Astrocyte (in vitro differentiated cells and primary cell): Measurements from ENCODE around the gene NAV2. TPM values are rescaled to one million over a fixed set of nuclear protein-coding genes. Genes with fewer than 3 reads are reported as not detected.

ENCODE experiments used
- DNase-seq: peaks from one replicate; pipeline ENCODE4 v3.0.0-alpha.2; 2010; ENCODE audit warnings: low read depth
- FAIRE-seq: peaks from 2 replicates; lab custom pipeline; 2011; peaks lifted over from hg19 to GRCh38; lab: Jason Lieb, UNC
- H2AFZ ChIP-seq: 2 replicates; pipeline ENCODE4 v1.6.0; 2012; ENCODE audit warnings: low read depth, low read length, inconsistent platforms
- H3K27ac ChIP-seq: 2 replicates; pipeline ENCODE4 v1.5.1; 2011; ENCODE audit warnings: low read depth, low read length, inconsistent platforms
- H3K27me3 ChIP-seq: 2 replicates; pipeline ENCODE4 v1.6.0; 2011; ENCODE audit warnings: low read length, inconsistent platforms; ENCODE audit not compliant: insufficient read depth
- H3K36me3 ChIP-seq: 2 replicates; pipeline ENCODE4 v1.5.1; 2011; ENCODE audit warnings: low read length, inconsistent platforms; ENCODE audit not compliant: insufficient read depth
- H3K4me1 ChIP-seq: 2 replicates; pipeline ENCODE4 v1.5.1; 2011; ENCODE audit warnings: low read length, inconsistent platforms; ENCODE audit not compliant: insufficient read depth
- H3K4me2 ChIP-seq: 2 replicates; pipeline ENCODE4 v1.6.0; 2012; ENCODE audit warnings: low read length, inconsistent platforms
- H3K4me3 ChIP-seq: 2 replicates; pipeline ENCODE4 v1.5.1; 2011; ENCODE audit warnings: low read depth, mild to moderate bottlenecking, low read length, inconsistent platforms; ENCODE audit not compliant: insufficient read depth
- H3K79me2 ChIP-seq: 2 replicates; pipeline ENCODE4 v1.6.0; 2012; ENCODE audit warnings: mild to moderate bottlenecking, low read length, inconsistent platforms; ENCODE audit not compliant: insufficient read depth
- H3K9ac ChIP-seq: 2 replicates; pipeline ENCODE4 v1.6.0; 2012; ENCODE audit warnings: mild to moderate bottlenecking, low read length, inconsistent platforms
- H3K9me3 ChIP-seq: 2 replicates; pipeline ENCODE4 v1.5.1; 2012; ENCODE audit warnings: low read depth, mild to moderate bottlenecking, low read length, inconsistent platforms; ENCODE audit not compliant: insufficient read depth
- H4K20me1 ChIP-seq: 2 replicates; pipeline ENCODE4 v1.6.0; 2012; ENCODE audit warnings: low read length, inconsistent platforms; ENCODE audit not compliant: insufficient read depth
- H3K27ac Mint-ChIP-seq: one replicate; pipeline ENCODE4 v1.8.0; 2021; ENCODE audit warnings: mild to moderate bottlenecking, mixed read lengths; ENCODE audit not compliant: unreplicated experiment
- H3K27me3 Mint-ChIP-seq: one replicate; pipeline ENCODE4 v1.8.0; 2021; ENCODE audit warnings: low read depth, mixed read lengths; ENCODE audit not compliant: unreplicated experiment
- H3K36me3 Mint-ChIP-seq: one replicate; pipeline ENCODE4 v1.8.0; 2021; ENCODE audit warnings: low read depth, mixed read lengths; ENCODE audit not compliant: unreplicated experiment
- H3K4me1 Mint-ChIP-seq: one replicate; pipeline ENCODE4 v1.8.0; 2021; ENCODE audit warnings: low read depth, mixed read lengths; ENCODE audit not compliant: unreplicated experiment
- H3K4me3 Mint-ChIP-seq: one replicate; pipeline ENCODE4 v1.8.0; 2021; ENCODE audit warnings: mild to moderate bottlenecking, moderate library complexity, mixed read lengths; ENCODE audit not compliant: unreplicated experiment
- H3K9me3 Mint-ChIP-seq: one replicate; pipeline ENCODE4 v1.8.0; 2021; ENCODE audit warnings: mild to moderate bottlenecking, mixed read lengths; ENCODE audit not compliant: unreplicated experiment
- EZH2 ChIP-seq: IDR thresholded peaks from 2 replicates; pipeline ENCODE4 v1.6.1; 2012; ENCODE audit warnings: mild to moderate bottlenecking, low read length, inconsistent platforms; ENCODE audit not compliant: insufficient read depth
- microRNA-seq: library from miRNA; unstranded; fragments of <30 nt; microRNA quantifications from one replicate; pipeline ENCODE4 v1.2.0, GENCODE V29; 2020
- total RNA-seq: library from RNA; stranded (reverse); gene quantifications from 2 replicates; pipeline ENCODE4 v1.2.1, GENCODE V29; 2021
- TF ChIP-seq, protein P1 (sequence below): IDR thresholded peaks from 2 replicates; pipeline ENCODE4 v1.5.1; 2011; ENCODE audit warnings: low read depth, mild to moderate bottlenecking, inconsistent platforms, low read length, moderate library complexity; ENCODE audit not compliant: insufficient read depth

NAV2 gene
- total RNA-seq, 1 donor from 2014 or later, result 20.6 TPM

DNA sequence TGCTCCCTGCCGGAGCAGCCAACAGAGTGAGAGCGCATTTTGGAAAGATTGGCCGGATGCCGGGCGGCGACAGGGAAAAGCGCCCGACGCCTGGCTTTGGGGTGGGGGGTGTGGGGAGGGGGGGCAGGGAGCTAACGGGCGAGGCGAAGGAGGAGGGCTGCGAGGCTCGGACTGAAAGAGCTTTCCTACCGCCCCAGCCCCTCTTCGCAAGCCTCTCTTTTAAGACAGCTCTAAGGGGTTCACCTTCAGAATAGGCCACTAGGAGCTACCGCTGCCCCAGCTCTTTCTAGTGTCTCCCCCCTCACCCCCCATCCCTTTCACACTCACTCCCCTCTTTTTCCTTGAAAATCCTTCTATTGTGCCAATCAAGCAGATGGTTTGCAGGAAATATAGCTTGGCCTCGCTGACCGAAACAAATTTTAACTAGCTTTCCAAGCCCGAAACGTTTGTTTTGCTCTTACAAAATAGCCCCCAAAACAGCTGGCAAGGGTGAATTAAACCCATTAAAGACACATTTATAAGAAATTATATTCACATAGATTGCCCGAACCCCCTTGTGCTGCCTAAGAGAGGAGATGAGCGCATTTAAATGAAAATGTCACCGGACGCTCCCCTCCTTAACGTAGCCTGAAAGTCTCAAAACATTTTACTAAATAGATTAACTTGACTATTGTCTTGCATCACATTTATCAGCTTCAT, 451.3 kb downstream of the NAV2 start:
- peaks cover 87% of the 10 kb centered on the region for H3K27me3 Mint-ChIP-seq
- H3K4me3 Mint-ChIP-seq, result peak overlapping the region; percentile 83
- Histone ChIP-seq H3K27ac (no peak overlapping the region), H3K79me2 (no peaks in the 10 kb centered on the region), H3K36me3 (no peaks in the 10 kb centered on the region), H3K4me3 (peak overlapping the region; percentile 1), H3K4me2 (peak overlapping the region; percentile 82), H3K4me1 (peaks cover 4% of the 10 kb centered on the region), H2AFZ (peak overlapping the region; percentile 69), H4K20me1 (peaks cover 4% of the 10 kb centered on the region), H3K9me3 (peaks cover 10% of the 10 kb centered on the region), H3K27me3 (peaks cover 77% of the 10 kb centered on the region), H3K9ac (no peak overlapping the region)
- peaks cover 7% of the 10 kb centered on the region for H3K36me3 Mint-ChIP-seq
- TF ChIP-seq, protein P1, sequence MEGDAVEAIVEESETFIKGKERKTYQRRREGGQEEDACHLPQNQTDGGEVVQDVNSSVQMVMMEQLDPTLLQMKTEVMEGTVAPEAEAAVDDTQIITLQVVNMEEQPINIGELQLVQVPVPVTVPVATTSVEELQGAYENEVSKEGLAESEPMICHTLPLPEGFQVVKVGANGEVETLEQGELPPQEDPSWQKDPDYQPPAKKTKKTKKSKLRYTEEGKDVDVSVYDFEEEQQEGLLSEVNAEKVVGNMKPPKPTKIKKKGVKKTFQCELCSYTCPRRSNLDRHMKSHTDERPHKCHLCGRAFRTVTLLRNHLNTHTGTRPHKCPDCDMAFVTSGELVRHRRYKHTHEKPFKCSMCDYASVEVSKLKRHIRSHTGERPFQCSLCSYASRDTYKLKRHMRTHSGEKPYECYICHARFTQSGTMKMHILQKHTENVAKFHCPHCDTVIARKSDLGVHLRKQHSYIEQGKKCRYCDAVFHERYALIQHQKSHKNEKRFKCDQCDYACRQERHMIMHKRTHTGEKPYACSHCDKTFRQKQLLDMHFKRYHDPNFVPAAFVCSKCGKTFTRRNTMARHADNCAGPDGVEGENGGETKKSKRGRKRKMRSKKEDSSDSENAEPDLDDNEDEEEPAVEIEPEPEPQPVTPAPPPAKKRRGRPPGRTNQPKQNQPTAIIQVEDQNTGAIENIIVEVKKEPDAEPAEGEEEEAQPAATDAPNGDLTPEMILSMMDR, result no peak
- no peak for TF ChIP-seq EZH2
- H3K9me3 Mint-ChIP-seq, result peaks cover 25% of the 10 kb centered on the region
- DNase-seq (no peak), FAIRE-seq (no peak)
- H3K4me1 Mint-ChIP-seq, result peaks cover 2% of the 10 kb centered on the region
- H3K27ac Mint-ChIP-seq, result peak overlapping the region; percentile 72

Small RNAs within 50 kb of the gene (microRNA-seq; reads per million reads assigned to microRNA genes)
- not detected for gene MIR4694
